ENCODE data around the gene OSBPL3. TPM values are rescaled to one million over a fixed set of nuclear protein-coding genes. Genes with fewer than 3 reads are reported as not detected.
"Not testable (repeated sequence)": the region's sequence is repeated elsewhere in the genome, so short reads cannot be mapped to it uniquely, and the experiment has no call there.

Gene OSBPL3
- total and polyA plus RNA-seq, 8 donors: 2.0 to 25.0 (median 9.9) TPM

DNA sequence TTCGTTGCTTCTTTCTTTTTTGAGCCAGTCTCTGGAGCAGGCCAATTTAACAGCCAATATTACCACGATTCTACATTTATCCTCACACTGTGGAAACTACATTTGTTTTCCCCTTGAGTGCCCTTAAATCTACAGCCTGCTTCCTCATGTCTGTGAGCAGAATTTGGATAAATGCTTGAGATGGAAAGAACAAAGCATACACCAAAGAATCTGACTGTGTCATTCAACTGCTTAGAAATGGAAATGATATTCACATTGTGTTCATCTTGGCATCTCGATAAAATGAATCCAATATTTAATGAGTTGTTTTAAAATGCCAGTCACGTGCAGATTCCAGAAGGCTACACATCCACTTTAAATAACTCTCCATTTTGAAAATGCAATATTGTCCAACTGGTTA is 181.7 kb downstream of the OSBPL3 start:
- H3K9me3 ChIP-seq: no peaks in the 10 kb centered on the region
- H3K4me3 ChIP-seq: no peak overlapping the region
- no peak for TF ChIP-seq EP300 (IDR thresholded peaks at IDR 0.05)
- no peak for TF ChIP-seq CTCF (IDR thresholded peaks at IDR 0.05)
- no peak for TF ChIP-seq POLR2AphosphoS5 (IDR thresholded peaks at IDR 0.05)
- TF ChIP-seq POLR2A (IDR thresholded peaks at IDR 0.05): no peak
- DNase-seq: no peak
- peaks cover 0 to 28% (median 16%) of the 10 kb centered on the region in 4 donors for H3K36me3 ChIP-seq
- intact Hi-C loops (cut with DNase I; ENCODE audit: low total_unique reads): no loop called here
- no peak overlapping the region for H3K27ac ChIP-seq
- 83 to 90% (median 88%) methylated on average over 4 of the region's 4 CpGs for WGBS, 5 donors
- H3K27me3 ChIP-seq: no peaks in the 10 kb centered on the region
- H3K4me1 ChIP-seq: no peaks in the 10 kb centered on the region

DNA sequence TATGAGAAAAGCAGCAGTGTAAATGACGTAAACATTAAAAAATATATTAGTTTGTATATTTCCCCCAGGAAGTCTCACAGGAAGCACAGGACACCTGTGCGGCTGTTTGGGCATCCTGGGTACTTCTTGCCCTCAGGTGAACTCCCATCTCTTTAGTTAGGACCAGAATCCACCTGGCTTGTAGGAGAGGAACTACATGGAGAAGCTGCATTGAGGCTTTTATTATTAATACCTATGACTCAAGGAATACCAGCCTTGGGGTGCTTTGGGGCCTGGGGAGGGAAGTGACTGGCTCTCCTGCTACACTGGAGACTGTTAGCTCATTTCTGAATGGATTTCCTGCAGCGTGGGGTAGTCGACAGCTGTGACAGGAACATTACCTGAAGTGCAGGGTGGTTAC is 182.7 kb downstream of the OSBPL3 start:
- TF ChIP-seq CTCF (IDR thresholded peaks at IDR 0.05) (no peak), POLR2AphosphoS5 (IDR thresholded peaks at IDR 0.05) (no peak), EP300 (IDR thresholded peaks at IDR 0.05) (no peak), POLR2A (IDR thresholded peaks at IDR 0.05) (no peak)
- no peaks in the 10 kb centered on the region for H3K27me3 ChIP-seq
- intact Hi-C loops (cut with DNase I; ENCODE audit: low total_unique reads): no loop called here
- no peaks in the 10 kb centered on the region for H3K4me1 ChIP-seq
- no peak overlapping the region for H3K27ac ChIP-seq
- H3K36me3 ChIP-seq: peaks cover 0 to 24% (median 10%) of the 10 kb centered on the region in 4 donors
- no peak overlapping the region for H3K4me3 ChIP-seq
- no peaks in the 10 kb centered on the region for H3K9me3 ChIP-seq
- 93 to 98% (median 97%) methylated on average over 4 of the region's 4 CpGs for WGBS, 5 donors
- DNase-seq: no peak

- intact Hi-C loops (cut with DNase I; ENCODE audit: low total_unique reads): no loop called here
- H3K9me3 ChIP-seq: no peaks in the 10 kb centered on the region
- no peak for TF ChIP-seq POLR2A (IDR thresholded peaks at IDR 0.05)
- no peak for TF ChIP-seq EP300 (IDR thresholded peaks at IDR 0.05)
- TF ChIP-seq POLR2AphosphoS5 (IDR thresholded peaks at IDR 0.05): no peak
- TF ChIP-seq CTCF (IDR thresholded peaks at IDR 0.05): no peak
- peaks cover 0 to 8% (median 3%) of the 10 kb centered on the region in 4 donors for H3K36me3 ChIP-seq
- DNase-seq: no peak
- no peaks in the 10 kb centered on the region for H3K4me1 ChIP-seq
- WGBS, 5 donors: 91 to 94% (median 92%) methylated on average over 9 of the region's 9 CpGs
- no peaks in the 10 kb centered on the region for H3K27me3 ChIP-seq
- no peak overlapping the region for H3K4me3 ChIP-seq
- no peak overlapping the region for H3K27ac ChIP-seq
Observed at GRCh38 chr7:24795407-24795767, 184.6 kb downstream of the OSBPL3 start.

DNA sequence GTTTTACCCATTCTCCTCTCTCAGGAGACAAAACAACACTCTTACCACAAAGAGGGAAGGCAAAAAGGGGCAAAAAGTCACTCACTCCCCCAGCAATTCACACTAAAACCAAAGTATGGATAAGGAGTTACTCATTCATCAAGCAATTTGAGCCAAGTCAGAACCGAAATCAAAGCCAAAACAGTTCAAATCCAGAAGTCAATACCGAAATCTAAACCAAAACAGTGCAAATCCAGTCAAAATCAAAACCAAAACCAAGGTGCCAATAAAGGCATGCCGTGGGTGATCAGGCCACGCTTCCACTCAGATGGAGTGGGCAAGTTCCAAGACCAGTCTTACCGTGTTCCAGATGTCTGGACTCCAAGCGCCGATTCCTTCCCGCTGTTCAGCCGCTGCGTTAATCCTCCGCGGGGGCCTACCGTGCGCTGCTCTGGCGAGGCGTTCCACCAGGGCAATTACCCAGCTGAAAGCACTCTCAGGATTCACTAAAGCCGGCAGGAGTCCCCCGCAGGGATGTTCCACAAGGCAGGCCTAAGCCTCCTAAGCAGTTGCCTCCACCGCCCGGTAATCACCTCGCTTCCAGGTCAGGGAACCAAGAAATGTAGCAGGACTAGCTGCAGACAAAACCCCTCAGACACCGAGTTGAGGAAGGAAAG is 185.1 kb downstream of the OSBPL3 start:
- H3K4me3 ChIP-seq; H3K9me3 ChIP-seq; H3K27ac ChIP-seq; H3K4me1 ChIP-seq; H3K27me3 ChIP-seq; H3K36me3 ChIP-seq; intact Hi-C loops (cut with DNase I; ENCODE audit: low total_unique reads); DNase-seq: not testable (repeated sequence)
- 94 to 96% (median 95%) methylated on average over 17 to 22 of the region's 22 CpGs for WGBS, 5 donors

DNA sequence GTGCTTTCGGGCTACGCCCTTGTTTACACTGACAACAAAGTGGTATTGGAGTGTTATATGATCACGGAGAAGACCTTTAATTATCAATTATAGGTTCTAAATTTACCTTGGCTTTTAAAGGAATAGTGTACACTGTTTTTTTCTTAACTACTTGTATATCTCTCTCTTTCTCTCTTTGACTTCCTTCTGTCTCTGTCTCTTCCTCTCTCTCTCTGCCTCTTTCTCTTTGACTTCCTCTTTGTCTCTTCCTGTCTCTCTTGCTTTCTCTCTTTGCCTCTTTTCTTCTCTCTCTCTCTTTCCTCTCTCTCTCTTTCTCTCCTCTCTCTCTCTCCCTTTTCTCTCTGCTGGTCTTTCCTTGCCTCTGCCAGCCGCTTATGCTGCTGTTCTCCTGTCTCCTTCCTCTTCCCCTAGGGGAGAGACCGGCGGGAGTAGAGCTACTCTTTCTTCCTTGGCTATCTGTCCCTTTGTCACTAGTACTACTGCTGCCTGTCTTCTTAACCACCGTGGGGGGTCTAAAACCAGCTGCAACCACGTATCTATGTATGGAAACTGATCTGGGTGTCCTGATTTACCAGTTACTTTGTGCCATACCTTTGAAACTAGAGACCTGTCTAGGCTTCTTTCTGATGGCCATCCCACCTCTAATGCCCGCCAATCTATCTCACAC is 185.9 kb downstream of the OSBPL3 start:
- intact Hi-C loops (cut with DNase I; ENCODE audit: low total_unique reads): no loop called here
- 63 to 77% (median 74%) methylated on average over 9 of the region's 9 CpGs for WGBS, 5 donors
- DNase-seq: no peak
- Histone ChIP-seq H3K4me3 (no peak overlapping the region), H3K4me1 (no peaks in the 10 kb centered on the region), H3K9me3 (no peaks in the 10 kb centered on the region), H3K27me3 (no peaks in the 10 kb centered on the region), H3K36me3 (peaks cover 0 to 6% (median 1%) of the 10 kb centered on the region in 4 donors), H3K27ac (no peak overlapping the region)
- TF ChIP-seq POLR2AphosphoS5 (IDR thresholded peaks at IDR 0.05): no peak
- no peak for TF ChIP-seq POLR2A (IDR thresholded peaks at IDR 0.05)
- TF ChIP-seq CTCF (IDR thresholded peaks at IDR 0.05): no peak
- no peak for TF ChIP-seq EP300 (IDR thresholded peaks at IDR 0.05)
